Measurements from ENCODE around the gene SASS6.

- TF ChIP-seq EZH2 (IDR thresholded peaks at IDR 0.05) (no peak), POLR2AphosphoS5 (IDR thresholded peaks at IDR 0.05; ENCODE audit: borderline replicate concordance, low read depth, low read length) (no peak)
These were observed 17.2 kb downstream of the SASS6 start for GRCh38 chr1:100115524-100115923.
